Testis (tissue), 2 donors: ENCODE data around the gene PSENEN.

ENCODE experiments used
- POLR2A ChIP-seq: fragments of 450-650 bp; IDR thresholded peaks from one replicate; pipeline ENCODE4 v1.6.1; 2017; ENCODE audit warnings: antibody characterized with exemption, mild to moderate bottlenecking, moderate library complexity
- TF ChIP-seq, protein P1 (sequence below), 3 experiments: fragments of 450-650 bp in 2 of 3; fragments of 200-600 bp in 1 of 3; sonication (generic) in 1 of 3; IDR thresholded peaks; one replicate each; pipeline ENCODE4 v1.5.1; 2016 to 2019; ENCODE audit warnings: antibody characterized with exemption in 3 of 3, mild to moderate bottlenecking in 2 of 3, moderate library complexity in 1 of 3

- TF ChIP-seq, protein P1, sequence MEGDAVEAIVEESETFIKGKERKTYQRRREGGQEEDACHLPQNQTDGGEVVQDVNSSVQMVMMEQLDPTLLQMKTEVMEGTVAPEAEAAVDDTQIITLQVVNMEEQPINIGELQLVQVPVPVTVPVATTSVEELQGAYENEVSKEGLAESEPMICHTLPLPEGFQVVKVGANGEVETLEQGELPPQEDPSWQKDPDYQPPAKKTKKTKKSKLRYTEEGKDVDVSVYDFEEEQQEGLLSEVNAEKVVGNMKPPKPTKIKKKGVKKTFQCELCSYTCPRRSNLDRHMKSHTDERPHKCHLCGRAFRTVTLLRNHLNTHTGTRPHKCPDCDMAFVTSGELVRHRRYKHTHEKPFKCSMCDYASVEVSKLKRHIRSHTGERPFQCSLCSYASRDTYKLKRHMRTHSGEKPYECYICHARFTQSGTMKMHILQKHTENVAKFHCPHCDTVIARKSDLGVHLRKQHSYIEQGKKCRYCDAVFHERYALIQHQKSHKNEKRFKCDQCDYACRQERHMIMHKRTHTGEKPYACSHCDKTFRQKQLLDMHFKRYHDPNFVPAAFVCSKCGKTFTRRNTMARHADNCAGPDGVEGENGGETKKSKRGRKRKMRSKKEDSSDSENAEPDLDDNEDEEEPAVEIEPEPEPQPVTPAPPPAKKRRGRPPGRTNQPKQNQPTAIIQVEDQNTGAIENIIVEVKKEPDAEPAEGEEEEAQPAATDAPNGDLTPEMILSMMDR (IDR thresholded peaks at IDR 0.05) = no peak
- TF ChIP-seq POLR2A = no peak
Measured at GRCh38 chr19:35739275-35740107, 6.0 kb upstream of the PSENEN start.
